AG09319 (cell line): ENCODE data around the gene PSORS1C1.

Experiments used
- DNase-seq: peaks from one replicate; pipeline ENCODE4 v3.0.0-alpha.2; 2010; ENCODE audit warnings: low read depth; ENCODE audit errors: extremely low read depth
- CTCF ChIP-seq: IDR thresholded peaks from 2 replicates; pipeline ENCODE4 v1.5.1; 2011; ENCODE audit warnings: low read depth, mild to moderate bottlenecking, inconsistent platforms, low read length, moderate library complexity

The PSORS1C1 gene

GRCh38 chr6:31113861-31114540, 599 bp upstream of the PSORS1C1 start:
- TF ChIP-seq CTCF: no peak; the same call in 1 of the 2 replicates
- DNase-seq: peak; percentile 43

- TF ChIP-seq CTCF: peak; percentile 46
- DNase-seq: no peak
Measured at GRCh38 chr6:31114970-31115849, 610 bp downstream of the PSORS1C1 start.

- DNase-seq: no peak
- TF ChIP-seq CTCF: no peak
Measured at GRCh38 chr6:31115941-31116560, 1.5 kb downstream of the PSORS1C1 start.

GRCh38 chr6:31116661-31117385, 2.2 kb downstream of the PSORS1C1 start:
- DNase-seq: no peak
- no peak for TF ChIP-seq CTCF

GRCh38 chr6:31118178-31118577, 3.6 kb downstream of the PSORS1C1 start:
- no peak for DNase-seq
- TF ChIP-seq CTCF: no peak

GRCh38 chr6:31120151-31120915, 5.7 kb downstream of the PSORS1C1 start, which contains the start of gene CDSN:
Gene CDSN (minus strand): TSS chr6:31120446. CDS start chr6:31120419, 27 bp downstream.
- no peak for TF ChIP-seq CTCF
- no peak for DNase-seq
